Osteoblast (primary cell): ENCODE data around the gene CTSH. TPM values are rescaled to one million over a fixed set of nuclear protein-coding genes. Genes with fewer than 3 reads are reported as not detected.

ENCODE experiments used
- DNase-seq: peaks from one replicate; pipeline ENCODE4 v3.0.0; 2011; ENCODE audit warnings: low spot score, mixed read lengths; ENCODE audit not compliant: insufficient read length; ENCODE audit errors: missing footprints
- H2AFZ ChIP-seq: 2 replicates; pipeline ENCODE4 v1.6.0; 2011; ENCODE audit warnings: mild to moderate bottlenecking, low read length
- H3K27ac ChIP-seq: 2 replicates; pipeline ENCODE4 v1.5.1; 2011; ENCODE audit warnings: mild to moderate bottlenecking, low read depth, low read length, moderate library complexity
- H3K27me3 ChIP-seq: 2 replicates; pipeline ENCODE4 v1.6.0; 2012; ENCODE audit warnings: mild to moderate bottlenecking, control low read depth, inconsistent platforms, low read length, moderate library complexity; ENCODE audit not compliant: insufficient read depth
- H3K36me3 ChIP-seq: 2 replicates; pipeline ENCODE4 v1.5.1; 2011; ENCODE audit warnings: mild to moderate bottlenecking, low read length, control low read depth, moderate library complexity; ENCODE audit not compliant: insufficient read depth
- H3K4me1 ChIP-seq: 2 replicates; pipeline ENCODE4 v1.5.1; 2011; ENCODE audit warnings: mild to moderate bottlenecking, low read length, control low read depth, moderate library complexity; ENCODE audit not compliant: insufficient read depth
- H3K4me2 ChIP-seq: 2 replicates; pipeline ENCODE4 v1.6.0; 2011; ENCODE audit warnings: mild to moderate bottlenecking, low read length; ENCODE audit not compliant: insufficient read depth
- H3K4me3 ChIP-seq: fragments of 200-600 bp; sonication (generic); 3 replicates; pipeline ENCODE4 v1.5.1; 2012; ENCODE audit warnings: mild to moderate bottlenecking, low read length, inconsistent platforms; ENCODE audit not compliant: insufficient read depth
- H3K79me2 ChIP-seq: 2 replicates; pipeline ENCODE4 v1.6.0; 2012; ENCODE audit warnings: mild to moderate bottlenecking, low read length, control low read depth, inconsistent platforms; ENCODE audit not compliant: insufficient read depth
- H3K9me3 ChIP-seq: 2 replicates; pipeline ENCODE4 v1.5.1; 2011; ENCODE audit warnings: low read depth, low read length, control low read depth
- H4K20me1 ChIP-seq: 2 replicates; pipeline ENCODE4 v1.6.0; 2012; ENCODE audit warnings: mild to moderate bottlenecking, low read length, control low read depth; ENCODE audit not compliant: insufficient read depth
- CTCF ChIP-seq: IDR thresholded peaks from 2 replicates; pipeline ENCODE4 v1.5.1; 2011; ENCODE audit warnings: mild to moderate bottlenecking, low read depth, low read length, moderate library complexity; ENCODE audit errors: extremely low read depth
- total RNA-seq: library from RNA; depleted of rRNA; stranded (reverse); fragments of >200 nt; gene quantifications from 2 replicates; pipeline ENCODE4 v1.2.3, GENCODE V29; 2012

CTSH gene
- 4.7 and 8.8 TPM in 2 replicates for total RNA-seq

GRCh38 chr15:78944669-78945407 is at the start of gene CTSH:
Gene CTSH, minus strand, starts transcription at chr15:78945046. Its CDS starts 65 bp downstream, at chr15:78944981.
- Histone ChIP-seq H3K36me3 (no peaks in the 10 kb centered on the region), H3K4me3 (peak within 1 kb of the TSS; percentile 63), H2AFZ (no peak within 1 kb of the TSS), H3K27ac (no peak within 1 kb of the TSS), H3K4me2 (peak within 1 kb of the TSS; percentile 65), H3K79me2 (no peaks in the 10 kb centered on the region), H3K4me1 (no peaks in the 10 kb centered on the region), H4K20me1 (no peaks in the 10 kb centered on the region), H3K9me3 (no peaks in the 10 kb centered on the region), H3K27me3 (peaks cover 23% of the 10 kb centered on the region)
- DNase-seq, result peak; percentile 93
- TF ChIP-seq CTCF, result no peak

GRCh38 chr15:78993931-78994530 is 49.2 kb upstream of the CTSH start:
- peak; percentile 65 for DNase-seq
- Histone ChIP-seq H3K27ac (no peak overlapping the region), H3K36me3 (no peaks in the 10 kb centered on the region), H3K79me2 (no peaks in the 10 kb centered on the region), H3K9me3 (no peaks in the 10 kb centered on the region), H2AFZ (no peak overlapping the region), H4K20me1 (no peaks in the 10 kb centered on the region), H3K4me1 (peaks cover 7% of the 10 kb centered on the region), H3K4me2 (no peak overlapping the region), H3K4me3 (no peak overlapping the region), H3K27me3 (no peaks in the 10 kb centered on the region)
- no peak for TF ChIP-seq CTCF

GRCh38 chr15:78993257-78993930 is 48.5 kb upstream of the CTSH start:
- Histone ChIP-seq H3K79me2 (no peaks in the 10 kb centered on the region), H3K27ac (no peak overlapping the region), H3K4me1 (peaks cover 12% of the 10 kb centered on the region), H3K27me3 (no peaks in the 10 kb centered on the region), H3K4me3 (no peak overlapping the region), H2AFZ (no peak overlapping the region), H3K36me3 (no peaks in the 10 kb centered on the region), H3K4me2 (no peak overlapping the region), H4K20me1 (no peaks in the 10 kb centered on the region), H3K9me3 (no peaks in the 10 kb centered on the region)
- TF ChIP-seq CTCF, result no peak
- DNase-seq, result peak; percentile 31
